NB4 (cell line): Measurements from ENCODE around the gene F8A2.
"Not testable (repeated sequence)": the region's sequence is repeated elsewhere in the genome, so short reads cannot be mapped to it uniquely, and the experiment has no call there.

Experiments
- POLR2A ChIP-seq: IDR thresholded peaks from 2 replicates; pipeline ENCODE4 v1.6.1; 2011; ENCODE audit warnings: mild to moderate bottlenecking; ENCODE audit not compliant: insufficient read length; ENCODE audit errors: extremely low read depth
- TF ChIP-seq, protein P1 (sequence below): IDR thresholded peaks from one replicate; pipeline ENCODE4 v1.5.1; 2012; ENCODE audit warnings: low read depth, low read length
- TF ChIP-seq, protein P2 (sequence below): IDR thresholded peaks from 2 replicates; pipeline ENCODE4 v1.6.1; 2011; ENCODE audit warnings: low read depth, low read length

DNA sequence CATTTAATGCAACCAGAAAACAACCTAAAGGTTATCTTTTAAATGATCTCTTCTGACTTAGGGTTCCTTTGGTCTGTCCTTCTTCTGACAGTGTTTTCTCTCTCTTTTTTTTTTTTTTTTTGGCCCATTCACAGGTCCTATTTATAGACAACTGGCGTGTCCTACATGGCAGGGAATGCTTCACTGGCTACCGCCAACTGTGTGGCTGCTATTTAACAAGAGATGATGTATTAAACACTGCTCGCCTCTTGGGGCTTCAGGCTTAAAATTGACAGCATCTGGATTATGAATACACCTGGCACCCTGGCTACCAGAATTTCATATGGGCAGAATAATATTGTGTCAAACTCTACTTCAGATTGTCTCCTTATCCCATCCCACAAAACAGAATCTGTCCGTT, 32.4 kb upstream of the F8A2 start:
- not testable (repeated sequence) for TF ChIP-seq POLR2A
- TF ChIP-seq, protein P1, sequence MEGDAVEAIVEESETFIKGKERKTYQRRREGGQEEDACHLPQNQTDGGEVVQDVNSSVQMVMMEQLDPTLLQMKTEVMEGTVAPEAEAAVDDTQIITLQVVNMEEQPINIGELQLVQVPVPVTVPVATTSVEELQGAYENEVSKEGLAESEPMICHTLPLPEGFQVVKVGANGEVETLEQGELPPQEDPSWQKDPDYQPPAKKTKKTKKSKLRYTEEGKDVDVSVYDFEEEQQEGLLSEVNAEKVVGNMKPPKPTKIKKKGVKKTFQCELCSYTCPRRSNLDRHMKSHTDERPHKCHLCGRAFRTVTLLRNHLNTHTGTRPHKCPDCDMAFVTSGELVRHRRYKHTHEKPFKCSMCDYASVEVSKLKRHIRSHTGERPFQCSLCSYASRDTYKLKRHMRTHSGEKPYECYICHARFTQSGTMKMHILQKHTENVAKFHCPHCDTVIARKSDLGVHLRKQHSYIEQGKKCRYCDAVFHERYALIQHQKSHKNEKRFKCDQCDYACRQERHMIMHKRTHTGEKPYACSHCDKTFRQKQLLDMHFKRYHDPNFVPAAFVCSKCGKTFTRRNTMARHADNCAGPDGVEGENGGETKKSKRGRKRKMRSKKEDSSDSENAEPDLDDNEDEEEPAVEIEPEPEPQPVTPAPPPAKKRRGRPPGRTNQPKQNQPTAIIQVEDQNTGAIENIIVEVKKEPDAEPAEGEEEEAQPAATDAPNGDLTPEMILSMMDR = not testable (repeated sequence)
- TF ChIP-seq, protein P2, sequence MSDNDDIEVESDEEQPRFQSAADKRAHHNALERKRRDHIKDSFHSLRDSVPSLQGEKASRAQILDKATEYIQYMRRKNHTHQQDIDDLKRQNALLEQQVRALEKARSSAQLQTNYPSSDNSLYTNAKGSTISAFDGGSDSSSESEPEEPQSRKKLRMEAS = not testable (repeated sequence)
